NCI-H82 (cell line): ENCODE data around the gene HS6ST2.

Experiments
- DNase-seq: peaks from one replicate; lab custom pipeline; 2025; lab: John Stamatoyannopoulos, UW

The HS6ST2 gene

GRCh38 chrX:132673331-132673730 lies 285.1 kb downstream of the HS6ST2 start:
- DNase-seq: no peak

GRCh38 chrX:132671229-132671641 lies 287.2 kb downstream of the HS6ST2 start:
- no peak for DNase-seq

- DNase-seq: no peak
These were observed 289.3 kb downstream of the HS6ST2 start for GRCh38 chrX:132669142-132669541.

DNA sequence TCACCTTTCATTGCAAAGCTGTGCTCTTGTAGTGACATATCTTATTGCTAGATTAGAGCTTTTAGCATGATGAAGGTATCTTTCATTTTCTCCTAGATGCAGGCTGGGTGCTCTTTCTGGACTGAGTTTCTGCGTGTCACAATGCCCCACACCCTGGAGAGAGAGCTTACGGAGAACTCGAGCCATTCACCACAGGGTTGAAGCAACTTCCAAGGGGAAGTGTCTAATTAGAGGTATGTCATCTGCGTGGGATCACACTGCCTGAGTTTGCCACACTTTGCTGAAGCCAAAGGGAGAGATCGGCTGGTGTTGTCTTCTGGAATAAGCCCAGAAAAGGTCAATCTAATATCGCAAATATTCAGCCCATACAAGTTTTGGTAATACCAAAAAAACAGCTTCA lies 290.3 kb downstream of the HS6ST2 start:
- DNase-seq: no peak

DNA sequence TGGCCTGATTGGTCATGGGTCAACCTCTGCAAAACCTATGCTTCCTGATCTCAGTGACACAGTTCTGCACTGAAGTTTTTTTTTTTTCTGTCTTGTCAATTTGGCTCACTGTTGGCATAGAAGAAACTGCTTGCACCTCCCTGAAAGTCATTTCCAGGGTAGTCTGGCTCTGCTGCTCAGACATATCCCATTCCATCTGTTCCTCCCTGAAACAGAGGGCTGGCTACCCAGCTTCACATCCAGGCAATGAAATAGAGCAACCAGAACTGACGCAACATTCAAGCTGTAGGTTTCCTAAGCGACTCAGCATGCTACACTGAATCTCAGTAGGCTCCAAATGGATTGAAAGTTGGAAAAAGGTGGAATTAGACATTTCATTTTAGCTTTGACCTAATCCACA lies 292.8 kb downstream of the HS6ST2 start:
- no peak for DNase-seq

DNA sequence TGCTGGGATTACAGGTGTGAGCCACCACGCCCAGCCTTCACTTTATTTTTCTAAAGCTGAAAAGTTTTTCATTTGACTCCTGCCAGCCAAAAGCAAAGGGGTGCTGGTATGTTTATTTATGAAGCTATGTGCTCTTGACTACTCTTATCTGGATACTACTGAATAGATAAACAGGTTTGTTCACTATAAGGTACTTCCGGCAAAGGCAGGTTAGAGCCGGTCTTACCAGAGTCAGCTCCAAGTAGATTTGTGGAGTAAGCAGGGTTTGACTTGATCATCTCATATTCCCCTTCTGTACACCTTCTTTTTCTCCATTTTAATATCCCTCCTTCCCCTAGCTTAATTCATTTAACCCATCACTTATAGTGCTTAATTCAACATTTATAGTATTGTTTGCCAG lies 294.2 kb downstream of the HS6ST2 start:
- DNase-seq: no peak

DNA sequence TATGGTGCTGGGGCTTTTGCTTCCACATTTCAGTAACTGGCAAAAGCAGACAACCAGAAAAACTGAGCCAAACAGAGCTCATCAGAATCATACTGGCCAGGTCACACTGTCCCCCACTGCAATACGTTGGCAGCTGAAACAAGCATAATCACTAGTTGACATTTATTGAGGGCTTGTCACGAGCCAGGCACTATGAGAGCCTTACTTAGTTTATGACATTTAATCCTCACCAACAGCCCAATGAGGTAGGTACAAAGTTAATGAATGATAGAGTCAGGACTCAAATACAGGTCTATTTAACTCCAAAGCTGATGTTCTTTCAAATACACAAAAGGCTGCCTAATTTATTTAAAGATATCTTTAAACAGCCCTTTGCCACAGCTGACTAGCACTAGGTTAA lies 295.6 kb downstream of the HS6ST2 start:
- DNase-seq: no peak

GRCh38 chrX:132657876-132658275 lies 300.6 kb downstream of the HS6ST2 start:
- DNase-seq: peak; percentile 6

- no peak for DNase-seq
These were observed 305.6 kb downstream of the HS6ST2 start for GRCh38 chrX:132652871-132653270.

- DNase-seq: no peak
These were observed 306.9 kb downstream of the HS6ST2 start for GRCh38 chrX:132651421-132652086.

- DNase-seq: no peak
These were observed 309.5 kb downstream of the HS6ST2 start for GRCh38 chrX:132648895-132649294.

GRCh38 chrX:132639446-132639845 lies 319.0 kb downstream of the HS6ST2 start:
- DNase-seq: no peak

DNA sequence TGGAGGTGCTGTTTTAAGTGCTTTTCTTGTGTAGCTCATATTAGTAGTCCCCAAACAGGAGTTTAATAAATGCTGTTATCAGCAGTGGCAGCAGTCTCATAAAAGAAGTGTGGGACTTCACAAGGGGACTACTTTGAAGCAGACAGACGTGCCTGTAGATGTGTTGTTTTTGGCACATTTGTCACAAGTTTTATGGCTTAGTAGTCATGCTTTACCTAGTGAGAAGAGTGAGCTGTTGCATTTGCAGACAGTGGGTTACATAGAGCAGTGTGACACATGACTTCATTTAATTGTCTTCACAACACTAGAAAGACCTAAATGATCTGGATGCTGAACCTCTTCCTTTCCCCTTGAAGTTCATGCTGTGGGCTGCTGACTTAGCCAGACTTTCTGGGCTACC lies 320.1 kb downstream of the HS6ST2 start:
- no peak for DNase-seq

DNA sequence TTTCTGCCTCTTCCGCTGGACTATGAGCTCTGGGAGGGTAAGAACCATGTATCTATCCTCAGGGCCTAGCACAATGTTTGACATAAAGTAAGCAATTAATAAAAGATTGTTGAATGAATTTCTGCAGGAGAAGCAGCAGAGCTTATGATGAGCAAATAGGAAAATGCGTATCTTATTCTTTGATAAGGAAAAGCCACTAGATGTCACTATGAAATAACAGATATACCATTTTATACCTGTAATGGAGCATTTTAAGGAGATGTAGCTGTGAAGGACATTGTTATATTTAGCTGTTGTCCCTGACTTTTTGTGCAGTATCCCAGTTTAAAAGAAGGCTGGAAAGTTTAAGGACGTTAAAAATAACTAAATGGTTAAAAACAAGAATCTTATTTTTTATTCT lies 322.3 kb downstream of the HS6ST2 start:
- peak; percentile 0 for DNase-seq

GRCh38 chrX:132634521-132634920 lies 323.9 kb downstream of the HS6ST2 start:
- DNase-seq: no peak

GRCh38 chrX:132631579-132632232 lies 326.7 kb downstream of the HS6ST2 start:
- DNase-seq: peak; percentile 38

- DNase-seq: no peak
These were observed 334.0 kb downstream of the HS6ST2 start for GRCh38 chrX:132624466-132624865.

GRCh38 chrX:132623942-132624341 lies 334.5 kb downstream of the HS6ST2 start:
- no peak for DNase-seq

- DNase-seq: no peak
These were observed 335.1 kb downstream of the HS6ST2 start for GRCh38 chrX:132623300-132623699.

DNA sequence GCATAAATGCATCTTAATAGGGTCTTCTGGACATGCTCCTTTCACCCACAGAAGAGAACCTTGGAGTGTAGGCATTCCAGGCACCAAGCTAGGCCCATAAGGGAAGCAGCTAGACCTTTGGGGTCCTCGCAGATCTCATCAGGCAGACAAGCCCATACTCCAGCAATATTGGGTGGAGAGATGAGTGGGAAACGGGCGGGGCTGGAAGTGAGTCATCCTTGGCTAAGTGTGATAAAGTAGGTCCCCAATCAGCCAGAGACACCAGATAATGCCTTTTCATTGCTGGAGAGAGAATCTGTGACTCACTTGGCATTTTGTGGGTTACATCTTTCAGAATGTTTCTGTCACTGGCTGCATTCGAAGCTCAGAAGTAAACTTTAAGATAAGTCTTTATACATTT lies 336.3 kb downstream of the HS6ST2 start:
- DNase-seq: no peak

GRCh38 chrX:132618810-132619209 lies 339.6 kb downstream of the HS6ST2 start:
- DNase-seq: no peak

GRCh38 chrX:132615391-132616131 lies 342.9 kb downstream of the HS6ST2 start:
- DNase-seq: peak; percentile 67

GRCh38 chrX:132614297-132614696 lies 344.1 kb downstream of the HS6ST2 start:
- peak; percentile 41 for DNase-seq
